ENCODE data around the gene CSNK1G1. TPM values are rescaled to one million over a fixed set of nuclear protein-coding genes. Genes with fewer than 3 reads are reported as not detected.
A peak's percentile ranks its signal among the peaks of the same experiment; 100 is the strongest.

The CSNK1G1 gene
- polyA plus RNA-seq, 4 donors: 2.5 to 12.3 (median 4.0) TPM

DNA sequence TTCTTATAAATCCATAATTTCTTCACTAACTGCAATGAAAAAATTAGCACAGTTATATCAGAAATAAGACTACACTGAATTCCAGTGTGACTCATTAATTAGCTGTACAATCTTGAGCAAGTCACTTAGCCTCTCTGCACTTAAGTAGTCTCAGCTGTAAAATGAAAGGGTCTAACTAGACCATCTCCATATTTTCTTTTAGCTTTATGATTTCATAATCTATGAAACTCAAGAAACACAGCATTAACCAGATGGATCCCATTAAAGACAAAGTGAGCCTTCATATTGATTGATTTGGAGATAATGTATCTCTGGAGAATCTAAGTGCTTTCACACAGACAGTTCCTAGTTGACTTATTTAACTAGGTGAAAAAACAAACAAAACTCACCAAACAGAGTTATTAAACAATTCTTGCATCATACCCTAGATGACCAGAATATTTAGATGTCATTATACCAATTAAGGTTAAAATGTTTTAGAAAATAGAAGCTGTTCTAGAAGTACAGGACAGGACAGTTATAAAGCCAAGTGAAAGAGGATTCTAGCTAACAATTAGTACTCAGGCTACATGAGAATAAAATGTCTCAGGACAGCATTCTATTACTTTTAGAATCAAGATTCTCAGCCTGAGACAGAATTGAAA is 11.2 kb downstream of the CSNK1G1 start:
- FAIRE-seq: no peak
- Histone ChIP-seq H3K36me3 (ENCODE audit: control insufficient read depth in 3 of 3, insufficient read depth in 2 of 3, low read depth in 1 of 3, low read length in 3 of 3) (peaks cover 0 to 16% (median 1%) of the 10 kb centered on the region in 3 donors), H3K27me3 (ENCODE audit: control insufficient read depth in 3 of 3, insufficient read depth in 3 of 3, low read length in 3 of 3) (no peaks in the 10 kb centered on the region), H3K27ac (ENCODE audit: low read depth in 1 of 3, low read length in 2 of 3) (no peak overlapping the region), H3K9me3 (ENCODE audit: control insufficient read depth in 2 of 2, insufficient read depth in 1 of 2, low read depth in 1 of 2, low read length in 1 of 2) (no peaks in the 10 kb centered on the region), H3K4me1 (ENCODE audit: control insufficient read depth in 3 of 3, insufficient read depth in 2 of 3, low read depth in 1 of 3, low read length in 2 of 3) (peaks cover 0 to 5% (median 0%) of the 10 kb centered on the region in 3 donors), H3K4me3 (ENCODE audit: low read depth in 1 of 3, low read length in 3 of 3) (no peak overlapping the region)
- DNase-seq: no peak

DNA sequence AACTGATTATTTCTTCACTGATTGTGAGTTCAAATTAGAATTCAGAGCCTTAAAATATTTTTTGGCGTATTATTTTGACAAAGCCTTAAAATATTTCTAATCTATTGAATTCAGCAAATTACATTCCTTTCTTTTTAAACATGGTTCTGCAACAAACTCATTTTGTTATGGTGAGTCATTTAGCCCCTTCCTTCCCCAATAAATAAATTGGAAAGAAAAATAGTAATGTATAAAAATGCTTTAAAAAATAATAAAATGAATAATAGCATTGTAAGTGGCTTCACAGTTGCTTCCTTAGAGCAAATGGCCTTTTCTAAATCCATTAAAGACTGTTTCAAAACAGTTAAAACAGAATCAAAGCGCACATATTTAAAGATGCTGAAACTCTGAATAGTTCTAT is 12.1 kb downstream of the CSNK1G1 start:
- Histone ChIP-seq H3K27me3 (ENCODE audit: control insufficient read depth in 3 of 3, insufficient read depth in 3 of 3, low read length in 3 of 3) (no peaks in the 10 kb centered on the region), H3K36me3 (ENCODE audit: control insufficient read depth in 3 of 3, insufficient read depth in 2 of 3, low read depth in 1 of 3, low read length in 3 of 3) (peaks cover 0 to 15% (median 0%) of the 10 kb centered on the region in 3 donors), H3K4me3 (ENCODE audit: low read depth in 1 of 3, low read length in 3 of 3) (no peak overlapping the region), H3K9me3 (ENCODE audit: control insufficient read depth in 2 of 2, insufficient read depth in 1 of 2, low read depth in 1 of 2, low read length in 1 of 2) (no peaks in the 10 kb centered on the region), H3K4me1 (ENCODE audit: control insufficient read depth in 3 of 3, insufficient read depth in 2 of 3, low read depth in 1 of 3, low read length in 2 of 3) (peaks cover 0 to 5% (median 0%) of the 10 kb centered on the region in 3 donors), H3K27ac (ENCODE audit: low read depth in 1 of 3, low read length in 2 of 3) (no peak overlapping the region)
- DNase-seq: no peak
- FAIRE-seq: no peak
- 87 to 96% (median 94%) methylated on average over 2 of the region's 2 CpGs for WGBS, 3 donors

DNA sequence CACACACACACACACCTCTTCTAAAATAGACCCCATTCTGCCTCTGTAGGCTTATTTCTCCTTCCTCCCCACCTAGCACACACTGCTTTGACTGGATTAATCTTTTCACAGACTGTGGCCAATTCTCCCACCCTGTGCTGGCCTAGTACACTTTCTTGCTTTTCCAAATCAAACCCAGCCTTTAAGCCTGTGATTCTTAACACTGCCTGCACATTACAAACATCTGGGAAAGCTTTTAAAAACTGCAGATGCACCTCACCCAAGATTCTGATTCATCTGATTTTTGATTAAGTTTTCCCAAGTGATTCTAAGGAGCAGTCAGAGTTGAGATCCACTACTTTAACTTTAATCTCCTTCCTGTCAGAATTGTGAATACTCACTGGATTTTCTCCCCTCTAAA is 12.8 kb downstream of the CSNK1G1 start:
- FAIRE-seq (no peak), DNase-seq (no peak)
- peaks cover 0 to 5% (median 0%) of the 10 kb centered on the region in 3 donors for H3K4me1 ChIP-seq (ENCODE audit: control insufficient read depth in 3 of 3, insufficient read depth in 2 of 3, low read depth in 1 of 3, low read length in 2 of 3)
- H3K36me3 ChIP-seq (ENCODE audit: control insufficient read depth in 3 of 3, insufficient read depth in 2 of 3, low read depth in 1 of 3, low read length in 3 of 3): peaks cover 0 to 18% (median 0%) of the 10 kb centered on the region in 3 donors
- no peaks in the 10 kb centered on the region for H3K9me3 ChIP-seq (ENCODE audit: control insufficient read depth in 2 of 2, insufficient read depth in 1 of 2, low read depth in 1 of 2, low read length in 1 of 2)
- H3K27me3 ChIP-seq (ENCODE audit: control insufficient read depth in 3 of 3, insufficient read depth in 3 of 3, low read length in 3 of 3): no peaks in the 10 kb centered on the region
- H3K27ac ChIP-seq (ENCODE audit: low read depth in 1 of 3, low read length in 2 of 3): no peak overlapping the region
- H3K4me3 ChIP-seq (ENCODE audit: low read depth in 1 of 3, low read length in 3 of 3): no peak overlapping the region

DNA sequence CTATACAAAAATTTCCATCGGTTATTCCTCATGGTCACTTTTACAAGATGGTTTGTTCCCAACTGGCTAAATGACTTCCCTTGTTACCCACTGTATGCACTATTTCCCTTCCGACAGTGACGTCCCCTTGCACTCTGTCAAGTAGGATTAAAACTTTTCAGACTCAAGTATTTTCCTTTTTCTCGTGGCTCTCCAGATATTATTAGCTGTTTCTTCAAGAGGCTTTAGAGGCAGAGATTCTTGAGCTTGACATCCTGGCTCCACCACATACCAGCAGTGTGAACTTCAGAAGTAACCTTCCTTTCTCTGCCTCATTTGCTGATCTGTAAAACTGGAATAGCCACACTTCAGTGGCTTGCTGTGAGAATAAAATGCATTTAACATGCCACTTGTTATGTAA is 14.0 kb downstream of the CSNK1G1 start:
- Histone ChIP-seq H3K27ac (ENCODE audit: low read depth in 1 of 3, low read length in 2 of 3) (no peak overlapping the region), H3K4me3 (ENCODE audit: low read depth in 1 of 3, low read length in 3 of 3) (no peak overlapping the region), H3K4me1 (ENCODE audit: control insufficient read depth in 3 of 3, insufficient read depth in 2 of 3, low read depth in 1 of 3, low read length in 2 of 3) (peaks cover 0 to 5% (median 0%) of the 10 kb centered on the region in 3 donors), H3K27me3 (ENCODE audit: control insufficient read depth in 3 of 3, insufficient read depth in 3 of 3, low read length in 3 of 3) (no peaks in the 10 kb centered on the region), H3K9me3 (ENCODE audit: control insufficient read depth in 2 of 2, insufficient read depth in 1 of 2, low read depth in 1 of 2, low read length in 1 of 2) (no peaks in the 10 kb centered on the region), H3K36me3 (ENCODE audit: control insufficient read depth in 3 of 3, insufficient read depth in 2 of 3, low read depth in 1 of 3, low read length in 3 of 3) (peaks cover 0 to 13% (median 0%) of the 10 kb centered on the region in 3 donors)
- DNase-seq: no peak
- WGBS, 3 donors: 83 to 95% (median 91%) methylated on average over 4 of the region's 4 CpGs
- no peak for FAIRE-seq

DNA sequence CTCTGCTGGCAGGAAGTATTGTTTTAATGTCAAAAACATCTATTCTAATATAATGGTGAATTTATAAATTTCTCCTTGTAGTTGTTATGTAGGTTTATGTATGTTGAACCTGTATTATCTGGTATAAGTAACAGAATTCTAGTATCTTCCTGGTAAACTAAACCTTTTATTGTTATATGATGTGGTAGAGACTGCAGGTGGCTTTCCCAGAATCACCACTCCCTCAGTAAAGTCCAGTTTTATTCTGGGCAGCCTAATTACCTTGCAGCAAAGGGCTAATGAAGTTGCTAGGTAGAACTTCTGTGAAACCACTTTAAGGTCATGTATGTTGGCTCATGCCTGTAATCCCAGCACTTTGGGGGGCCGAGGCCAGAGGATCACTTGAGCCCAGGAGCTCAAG is 15.6 kb downstream of the CSNK1G1 start:
- peak; percentile 15 to 31 for DNase-seq
- Histone ChIP-seq H3K36me3 (ENCODE audit: control insufficient read depth in 3 of 3, insufficient read depth in 2 of 3, low read depth in 1 of 3, low read length in 3 of 3) (peaks cover 0 to 12% (median 0%) of the 10 kb centered on the region in 3 donors), H3K9me3 (ENCODE audit: control insufficient read depth in 2 of 2, insufficient read depth in 1 of 2, low read depth in 1 of 2, low read length in 1 of 2) (no peaks in the 10 kb centered on the region), H3K4me3 (ENCODE audit: low read depth in 1 of 3, low read length in 3 of 3) (no peak overlapping the region), H3K27me3 (ENCODE audit: control insufficient read depth in 3 of 3, insufficient read depth in 3 of 3, low read length in 3 of 3) (no peaks in the 10 kb centered on the region), H3K27ac (ENCODE audit: low read depth in 1 of 3, low read length in 2 of 3) (no peak overlapping the region), H3K4me1 (ENCODE audit: control insufficient read depth in 3 of 3, insufficient read depth in 2 of 3, low read depth in 1 of 3, low read length in 2 of 3) (peaks cover 0 to 5% (median 0%) of the 10 kb centered on the region in 3 donors)
- 52 to 88% (median 81%) methylated on average over 1 of the region's 1 CpG for WGBS, 3 donors
- FAIRE-seq: no peak

DNA sequence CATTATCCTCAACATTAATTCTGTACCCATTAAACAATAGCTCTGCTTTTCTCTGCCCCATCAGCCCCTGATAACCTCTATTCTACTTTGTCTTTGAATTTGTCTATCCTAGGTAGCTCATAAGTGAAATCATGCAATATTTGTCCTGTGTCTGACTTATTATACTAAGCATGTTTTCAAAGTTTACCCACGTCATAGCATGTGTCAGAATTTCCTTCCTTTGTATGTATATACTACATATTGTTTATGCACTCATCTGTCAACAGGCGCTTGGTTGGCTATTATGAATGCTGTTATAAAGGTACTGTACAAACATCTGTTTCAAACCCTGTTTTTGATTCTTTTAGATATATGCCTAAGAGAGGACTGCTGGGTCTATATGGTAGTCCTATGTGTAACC is 18.2 kb downstream of the CSNK1G1 start:
- no peak for DNase-seq

DNA sequence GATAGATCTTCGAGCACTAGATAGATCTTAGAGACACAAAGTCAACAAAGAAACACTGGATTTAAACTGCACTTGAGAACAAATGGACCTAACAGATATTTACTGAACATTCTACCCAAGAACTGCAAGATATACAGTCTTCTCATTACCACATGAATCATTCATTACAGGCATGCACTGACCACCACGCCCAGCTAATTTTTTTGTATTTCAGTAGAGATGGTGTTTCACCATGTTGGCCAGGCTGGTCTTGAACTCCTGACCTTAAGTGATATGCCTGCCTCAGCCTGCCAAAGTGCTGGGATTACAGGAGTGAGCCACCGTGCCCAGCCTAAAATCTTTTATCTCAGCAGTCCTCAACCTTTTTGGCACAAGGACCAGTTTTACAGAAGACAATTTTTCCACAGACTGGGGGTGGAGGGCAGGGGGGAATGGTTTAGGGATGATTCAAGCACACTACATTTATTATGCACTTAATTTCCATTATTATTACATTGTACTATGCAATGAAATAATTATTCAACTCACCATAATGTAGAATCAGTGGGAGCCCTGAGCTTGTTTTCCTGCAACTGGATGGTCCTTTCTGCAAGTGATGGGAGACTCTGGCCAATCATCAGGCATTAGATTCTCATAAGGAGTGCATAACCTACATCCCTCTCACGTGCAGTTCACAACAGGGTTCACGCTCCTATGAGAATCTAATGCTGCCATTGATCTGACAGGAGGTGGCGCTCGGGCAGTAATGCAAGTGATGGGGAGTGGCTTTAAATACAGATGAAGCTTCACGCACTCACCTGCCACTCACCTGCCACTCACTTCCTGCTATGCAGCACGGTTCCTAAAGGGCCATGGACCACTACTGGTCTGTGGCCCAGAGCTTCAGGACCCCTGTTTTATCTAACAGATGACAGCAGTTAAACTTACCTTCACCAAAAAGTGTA is 21.7 kb downstream of the CSNK1G1 start:
- FAIRE-seq (no peak), DNase-seq (peak; percentile 21 to 66)
- Histone ChIP-seq H3K27me3 (ENCODE audit: control insufficient read depth in 3 of 3, insufficient read depth in 3 of 3, low read length in 3 of 3) (no peaks in the 10 kb centered on the region), H3K4me3 (ENCODE audit: low read depth in 1 of 3, low read length in 3 of 3) (no peak overlapping the region), H3K9me3 (ENCODE audit: control insufficient read depth in 2 of 2, insufficient read depth in 1 of 2, low read depth in 1 of 2, low read length in 1 of 2) (no peaks in the 10 kb centered on the region), H3K27ac (ENCODE audit: low read depth in 1 of 3, low read length in 2 of 3) (no peak overlapping the region), H3K36me3 (ENCODE audit: control insufficient read depth in 3 of 3, insufficient read depth in 2 of 3, low read depth in 1 of 3, low read length in 3 of 3) (peaks cover 0 to 17% (median 0%) of the 10 kb centered on the region in 3 donors), H3K4me1 (ENCODE audit: control insufficient read depth in 3 of 3, insufficient read depth in 2 of 3, low read depth in 1 of 3, low read length in 2 of 3) (no peaks in the 10 kb centered on the region)
- WGBS, 3 donors: 55 to 73% (median 69%) methylated on average over 9 of the region's 9 CpGs

More for the DNA sequence above, 18.2 kb downstream of the CSNK1G1 start:
- Histone ChIP-seq H3K4me3 (ENCODE audit: low read depth in 1 of 3, low read length in 3 of 3) (no peak overlapping the region), H3K27ac (ENCODE audit: low read depth in 1 of 3, low read length in 2 of 3) (no peak overlapping the region), H3K27me3 (ENCODE audit: control insufficient read depth in 3 of 3, insufficient read depth in 3 of 3, low read length in 3 of 3) (no peaks in the 10 kb centered on the region), H3K36me3 (ENCODE audit: control insufficient read depth in 3 of 3, insufficient read depth in 2 of 3, low read depth in 1 of 3, low read length in 3 of 3) (peaks cover 0 to 20% (median 0%) of the 10 kb centered on the region in 3 donors), H3K4me1 (ENCODE audit: control insufficient read depth in 3 of 3, insufficient read depth in 2 of 3, low read depth in 1 of 3, low read length in 2 of 3) (peaks cover 0 to 5% (median 0%) of the 10 kb centered on the region in 3 donors), H3K9me3 (ENCODE audit: control insufficient read depth in 2 of 2, insufficient read depth in 1 of 2, low read depth in 1 of 2, low read length in 1 of 2) (no peaks in the 10 kb centered on the region)
- WGBS, 3 donors: 86 to 92% (median 87%) methylated on average over 2 of the region's 2 CpGs
- FAIRE-seq: no peak

DNA sequence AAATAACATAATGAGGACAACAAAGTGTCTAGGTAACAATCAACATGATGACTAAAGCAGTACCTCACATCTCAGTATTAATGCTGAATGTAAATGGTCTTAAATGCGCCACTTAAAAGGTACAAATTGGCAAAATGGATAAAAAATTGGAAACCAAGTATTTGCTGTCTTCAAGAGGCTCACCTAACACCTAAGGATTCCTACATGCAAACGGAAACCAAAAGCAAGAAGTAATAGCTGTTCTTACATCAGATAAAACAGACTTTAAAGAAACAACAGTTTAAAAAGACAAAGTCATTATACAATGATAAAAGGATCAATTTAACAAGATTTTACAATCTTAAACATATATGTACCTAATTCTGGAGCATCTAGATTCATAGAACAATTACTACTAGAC is 22.5 kb downstream of the CSNK1G1 start:
- Histone ChIP-seq H3K4me3 (ENCODE audit: low read depth in 1 of 3, low read length in 3 of 3) (no peak overlapping the region), H3K27ac (ENCODE audit: low read depth in 1 of 3, low read length in 2 of 3) (no peak overlapping the region), H3K27me3 (ENCODE audit: control insufficient read depth in 3 of 3, insufficient read depth in 3 of 3, low read length in 3 of 3) (no peaks in the 10 kb centered on the region), H3K36me3 (ENCODE audit: control insufficient read depth in 3 of 3, insufficient read depth in 2 of 3, low read depth in 1 of 3, low read length in 3 of 3) (peaks cover 0 to 14% (median 0%) of the 10 kb centered on the region in 3 donors), H3K9me3 (ENCODE audit: control insufficient read depth in 2 of 2, insufficient read depth in 1 of 2, low read depth in 1 of 2, low read length in 1 of 2) (no peaks in the 10 kb centered on the region), H3K4me1 (ENCODE audit: control insufficient read depth in 3 of 3, insufficient read depth in 2 of 3, low read depth in 1 of 3, low read length in 2 of 3) (no peaks in the 10 kb centered on the region)
- DNase-seq: no peak
- FAIRE-seq: no peak
- 79 to 86% (median 86%) methylated on average over 2 of the region's 2 CpGs for WGBS, 3 donors

Data from small intestine (tissue), 7 donors.